Naive thymus-derived CD8-positive, alpha-beta T cell (primary cell): ENCODE measurements around the gene TBX3. TPM values are rescaled to one million over a fixed set of nuclear protein-coding genes. Genes with fewer than 3 reads are reported as not detected.

Source experiments
- ATAC-seq, 2 donors: fragments of 150-1000 bp; cut with Tn5 transposase in 1 of 2; sonication (Bioruptor Pico), chemical (Tn5 transposase) in 1 of 2; 1 replicate in 1 of 2; 2 replicates in 1 of 2; pipeline ENCODE4 v1.10.0; 2021; ENCODE audit warnings: mild to moderate bottlenecking in 2 of 2, moderate library complexity in 2 of 2
- POLR2A ChIA-PET: fragments of 350-600 bp; sonication (Branson Sonifier 250); formaldehyde crosslinking; loops from one replicate; lab custom pipeline; 2021; ENCODE audit warnings: antibody characterized with exemption; lab: Charles Lee
- DNase-seq, 10 donors: peaks; one replicate each; pipeline versions ENCODE4 v3.0.0 to v3.0.0-alpha.2; 2020 to 2022
- H3K27ac Mint-ChIP-seq, 10 donors: one replicate each; pipeline ENCODE4 v1.8.0; 2020 to 2022; ENCODE audit warnings: mild to moderate bottlenecking in 10 of 10, mixed read lengths in 10 of 10, moderate library complexity in 4 of 10, inconsistent platforms in 1 of 10
- H3K27me3 Mint-ChIP-seq, 5 donors: one replicate each; pipeline ENCODE4 v1.8.0; 2021 to 2022; ENCODE audit warnings: mixed read lengths in 5 of 5
- H3K36me3 Mint-ChIP-seq, 3 donors: one replicate each; pipeline ENCODE4 v1.8.0; 2020 to 2022; ENCODE audit warnings: mixed read lengths in 3 of 3, mild to moderate bottlenecking in 2 of 3, inconsistent platforms in 1 of 3
- H3K4me1 Mint-ChIP-seq, 4 donors: one replicate each; pipeline ENCODE4 v1.8.0; 2021 to 2022; ENCODE audit warnings: mixed read lengths in 4 of 4
- H3K4me3 Mint-ChIP-seq, 10 donors: one replicate each; pipeline ENCODE4 v1.8.0; 2020 to 2022; ENCODE audit warnings: mild to moderate bottlenecking in 10 of 10, mixed read lengths in 10 of 10, moderate library complexity in 6 of 10, inconsistent platforms in 1 of 10
- H3K9me3 Mint-ChIP-seq, 9 donors: one replicate each; pipeline ENCODE4 v1.8.0; 2020 to 2022; ENCODE audit warnings: mixed read lengths in 9 of 9, mild to moderate bottlenecking in 3 of 9, inconsistent platforms in 1 of 9, moderate library complexity in 1 of 9
- polyA plus RNA-seq, 3 donors: library from polyadenylated mRNA; unstranded; fragments of 300-500 nt; fragmentation: Illumina TruSeq; gene quantifications; one replicate each; pipeline ENCODE4 v1.2.3, GENCODE V29; 2021
- total RNA-seq, 8 experiments: library from RNA in 2 of 8; stranded (reverse) in 2 of 8; gene quantifications; one replicate each; pipeline ENCODE4 v1.2.3 and lab custom pipeline; 2021 to 2026

TBX3 gene
- total and polyA plus RNA-seq, 5 experiments from 2014 or later: not detected

- ATAC-seq (no peak), DNase-seq (no peak)
- Mint-ChIP-seq H3K9me3 (peaks cover 0 to 20% (median 0%) of the 10 kb centered on the region in 9 donors), H3K27ac (no peak overlapping the region), H3K4me1 (peaks cover 0 to 9% (median 6%) of the 10 kb centered on the region in 4 donors), H3K36me3 (peaks cover 4 to 18% (median 8%) of the 10 kb centered on the region in 3 donors), H3K4me3 (no peak overlapping the region), H3K27me3 (peaks cover 53 to 100% (median 81%) of the 10 kb centered on the region in 5 donors)
- POLR2A ChIA-PET: no interaction called here
Measured at GRCh38 chr12:114693532-114693931, 9.6 kb upstream of the TBX3 start.

- POLR2A ChIA-PET: no interaction called here
- Mint-ChIP-seq H3K4me1 (peaks cover 0 to 12% (median 6%) of the 10 kb centered on the region in 4 donors), H3K27ac (no peak overlapping the region), H3K27me3 (peaks cover 51 to 100% (median 85%) of the 10 kb centered on the region in 5 donors), H3K4me3 (no peak overlapping the region), H3K36me3 (peaks cover 4 to 18% (median 6%) of the 10 kb centered on the region in 3 donors), H3K9me3 (peaks cover 0 to 23% (median 0%) of the 10 kb centered on the region in 9 donors)
- no peak for DNase-seq
- no peak for ATAC-seq
Measured at GRCh38 chr12:114693059-114693531, 9.1 kb upstream of the TBX3 start.

- H3K27me3 Mint-ChIP-seq: peaks cover 47 to 98% (median 82%) of the 10 kb centered on the region in 5 donors
- POLR2A ChIA-PET: no interaction called here
Measured at GRCh38 chr12:114692186-114693058, 8.4 kb upstream of the TBX3 start.

GRCh38 chr12:114691763-114692185 lies 7.8 kb upstream of the TBX3 start:
- Mint-ChIP-seq H3K4me3 (peak overlapping the region in 2 of 10 donors; percentile 4 to 9), H3K27ac (no peak overlapping the region), H3K4me1 (peaks cover 0 to 17% (median 9%) of the 10 kb centered on the region in 4 donors), H3K27me3 (peaks cover 43 to 98% (median 82%) of the 10 kb centered on the region in 5 donors), H3K36me3 (peaks cover 4 to 18% (median 8%) of the 10 kb centered on the region in 3 donors), H3K9me3 (peaks cover 0 to 14% (median 0%) of the 10 kb centered on the region in 9 donors)
- POLR2A ChIA-PET: no interaction called here
- no peak for DNase-seq
- ATAC-seq: no peak

More at GRCh38 chr12:114692186-114693058, 8.4 kb upstream of the TBX3 start:
- H3K9me3 Mint-ChIP-seq: peaks cover 0 to 18% (median 0%) of the 10 kb centered on the region in 9 donors
- H3K4me1 Mint-ChIP-seq: peaks cover 0 to 12% (median 6%) of the 10 kb centered on the region in 4 donors
- H3K27ac Mint-ChIP-seq: no peak overlapping the region
- DNase-seq (no peak), ATAC-seq (no peak)
- H3K36me3 Mint-ChIP-seq: peaks cover 4 to 18% (median 6%) of the 10 kb centered on the region in 3 donors
- no peak overlapping the region for H3K4me3 Mint-ChIP-seq

- Mint-ChIP-seq H3K27me3 (peaks cover 47 to 98% (median 82%) of the 10 kb centered on the region in 5 donors), H3K4me3 (no peak overlapping the region), H3K36me3 (peaks cover 4 to 18% (median 12%) of the 10 kb centered on the region in 3 donors), H3K9me3 (peaks cover 0 to 14% (median 0%) of the 10 kb centered on the region in 9 donors), H3K27ac (no peak overlapping the region), H3K4me1 (peaks cover 2 to 20% (median 12%) of the 10 kb centered on the region in 4 donors)
- ATAC-seq (no peak), DNase-seq (no peak)
- POLR2A ChIA-PET: no interaction called here
Measured at GRCh38 chr12:114691196-114691595, 7.2 kb upstream of the TBX3 start.

- POLR2A ChIA-PET: no interaction called here
- Mint-ChIP-seq H3K9me3 (peaks cover 0 to 16% (median 0%) of the 10 kb centered on the region in 9 donors), H3K4me3 (peak overlapping the region in 1 of 10 donors; percentile 10), H3K27me3 (peaks cover 46 to 98% (median 80%) of the 10 kb centered on the region in 5 donors), H3K4me1 (peaks cover 2 to 27% (median 14%) of the 10 kb centered on the region in 4 donors), H3K36me3 (peaks cover 4 to 18% (median 12%) of the 10 kb centered on the region in 3 donors), H3K27ac (no peak overlapping the region)
- ATAC-seq: no peak
- DNase-seq: no peak
Measured at GRCh38 chr12:114690267-114691135, 6.5 kb upstream of the TBX3 start.

GRCh38 chr12:114689075-114689994 lies 5.4 kb upstream of the TBX3 start:
- Mint-ChIP-seq H3K4me3 (peak overlapping the region in 3 of 10 donors; percentile 3 to 40 (median 12)), H3K27me3 (peaks cover 38 to 98% (median 76%) of the 10 kb centered on the region in 5 donors), H3K9me3 (peaks cover 0 to 18% (median 0%) of the 10 kb centered on the region in 9 donors), H3K36me3 (peaks cover 4 to 18% (median 12%) of the 10 kb centered on the region in 3 donors), H3K4me1 (peaks cover 6 to 37% (median 18%) of the 10 kb centered on the region in 4 donors), H3K27ac (no peak overlapping the region)
- no peak for DNase-seq
- POLR2A ChIA-PET: no interaction called here
- ATAC-seq: no peak

- Mint-ChIP-seq H3K4me3 (peak overlapping the region in 1 of 10 donors; percentile 60), H3K4me1 (peaks cover 16 to 47% (median 27%) of the 10 kb centered on the region in 4 donors), H3K27me3 (peaks cover 38 to 98% (median 75%) of the 10 kb centered on the region in 5 donors), H3K9me3 (peaks cover 0 to 22% (median 0%) of the 10 kb centered on the region in 9 donors), H3K36me3 (peaks cover 6 to 18% (median 16%) of the 10 kb centered on the region in 3 donors), H3K27ac (no peak overlapping the region)
- ATAC-seq (no peak), DNase-seq (no peak)
- POLR2A ChIA-PET: no interaction called here
Measured at GRCh38 chr12:114688256-114688845, 4.4 kb upstream of the TBX3 start.

GRCh38 chr12:114687802-114688201 lies 3.8 kb upstream of the TBX3 start:
- Mint-ChIP-seq H3K9me3 (peaks cover 0 to 22% (median 0%) of the 10 kb centered on the region in 9 donors), H3K4me1 (peaks cover 21 to 52% (median 31%) of the 10 kb centered on the region in 4 donors), H3K4me3 (no peak overlapping the region), H3K36me3 (peaks cover 6 to 18% (median 16%) of the 10 kb centered on the region in 3 donors), H3K27me3 (peaks cover 40 to 98% (median 77%) of the 10 kb centered on the region in 5 donors), H3K27ac (no peak overlapping the region)
- ATAC-seq (no peak), DNase-seq (no peak)
- POLR2A ChIA-PET: no interaction called here

GRCh38 chr12:114686773-114687500 lies 3.0 kb upstream of the TBX3 start:
- Mint-ChIP-seq H3K4me3 (peak overlapping the region in 6 of 10 donors; percentile 10 to 86 (median 36)), H3K27me3 (peaks cover 40 to 98% (median 82%) of the 10 kb centered on the region in 5 donors)

More at GRCh38 chr12:114686773-114687500, 3.0 kb upstream of the TBX3 start:
- Mint-ChIP-seq H3K27ac (no peak overlapping the region), H3K9me3 (peaks cover 0 to 26% (median 0%) of the 10 kb centered on the region in 9 donors), H3K36me3 (peaks cover 6 to 18% (median 16%) of the 10 kb centered on the region in 3 donors), H3K4me1 (peaks cover 25 to 60% (median 33%) of the 10 kb centered on the region in 4 donors)
- ATAC-seq (no peak), DNase-seq (no peak)
- POLR2A ChIA-PET: no interaction called here
